Non-pigmented ciliary epithelial cell (primary cell): Measurements from ENCODE around the gene PARK7.
"Not testable (repeated sequence)": the region's sequence is repeated elsewhere in the genome, so short reads cannot be mapped to it uniquely, and the experiment has no call there.

Experiments
- DNase-seq: peaks from one replicate; pipeline ENCODE4 v3.0.0-alpha.2; 2010; ENCODE audit warnings: low read depth

The PARK7 gene

GRCh38 chr1:7961216-7962013, at the start of gene PARK7:
PARK7 (plus strand) TSS chr1:7961711; CDS start chr1:7962786, 1,075 bp downstream.
- DNase-seq, result peak; percentile 95

- DNase-seq, result no peak
Observed at GRCh38 chr1:7912145-7912544, 49.4 kb upstream of the PARK7 start.

GRCh38 chr1:7912743-7913557, 48.6 kb upstream of the PARK7 start:
- no peak for DNase-seq

- no peak for DNase-seq
Observed at GRCh38 chr1:7915826-7916500, 45.5 kb upstream of the PARK7 start.

GRCh38 chr1:7916501-7916830, 45.0 kb upstream of the PARK7 start:
- no peak for DNase-seq

GRCh38 chr1:7917971-7918370, 43.5 kb upstream of the PARK7 start:
- not testable (repeated sequence) for DNase-seq

GRCh38 chr1:7919880-7920279, 41.6 kb upstream of the PARK7 start:
- no peak for DNase-seq

- no peak for DNase-seq
Observed at GRCh38 chr1:7921796-7922195, 39.7 kb upstream of the PARK7 start.

GRCh38 chr1:7922301-7922700, 39.2 kb upstream of the PARK7 start:
- DNase-seq, result no peak

- not testable (repeated sequence) for DNase-seq
Observed at GRCh38 chr1:7927061-7927460, 34.5 kb upstream of the PARK7 start.

- DNase-seq, result no peak
Observed at GRCh38 chr1:7928247-7928646, 33.3 kb upstream of the PARK7 start.

- DNase-seq, result no peak
Observed at GRCh38 chr1:7929637-7930036, 31.9 kb upstream of the PARK7 start.

GRCh38 chr1:7930645-7931445, 30.7 kb upstream of the PARK7 start:
- DNase-seq, result no peak

GRCh38 chr1:7931446-7931812, 30.1 kb upstream of the PARK7 start:
- no peak for DNase-seq

GRCh38 chr1:7932524-7933138, 28.9 kb upstream of the PARK7 start:
- no peak for DNase-seq

GRCh38 chr1:7938070-7938469, 23.4 kb upstream of the PARK7 start:
- no peak for DNase-seq

GRCh38 chr1:7940034-7940433, 21.5 kb upstream of the PARK7 start:
- DNase-seq, result no peak

- DNase-seq, result peak; percentile 14
Observed at GRCh38 chr1:7940745-7941436, 20.6 kb upstream of the PARK7 start, which contains the start of gene TNFRSF9. TNFRSF9 (minus strand) TSS chr1:7940839; CDS start chr1:7939994, 845 bp downstream.

- DNase-seq, result no peak
Observed at GRCh38 chr1:7941437-7941793, 20.1 kb upstream of the PARK7 start.

GRCh38 chr1:7942214-7942921, 19.1 kb upstream of the PARK7 start:
- DNase-seq, result no peak
